HUDEP-2 (cell line): Measurements from ENCODE around the gene COL4A6.
"Not testable (repeated sequence)": the region's sequence is repeated elsewhere in the genome, so short reads cannot be mapped to it uniquely, and the experiment has no call there.

ENCODE experiments used
- DNase-seq, 76 experiments: peaks; one replicate each; lab custom pipeline; 2025; ENCODE audit not compliant: unreplicated experiment in 76 of 76; lab: John Stamatoyannopoulos, UW

The COL4A6 gene

DNA sequence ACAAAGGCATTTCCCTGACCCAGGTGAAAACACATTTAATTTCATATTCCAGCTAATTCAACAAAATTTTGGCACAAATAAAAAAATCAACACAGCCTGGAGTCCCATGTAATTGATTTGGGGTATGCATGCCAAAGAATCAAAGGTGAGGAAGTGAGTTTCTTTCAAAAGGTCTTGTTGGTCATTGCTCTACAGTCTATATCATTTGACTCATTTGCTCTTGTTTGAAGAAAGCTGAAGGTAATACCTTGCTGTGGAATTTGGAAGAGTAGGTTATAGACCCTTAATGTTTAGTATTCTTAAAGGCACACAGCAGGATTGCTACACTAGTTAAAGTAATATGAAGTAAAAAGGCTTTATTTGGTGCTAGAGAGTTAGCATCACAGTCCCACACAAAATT, 25.4 kb downstream of the COL4A6 start:
- DNase-seq = no peak

DNA sequence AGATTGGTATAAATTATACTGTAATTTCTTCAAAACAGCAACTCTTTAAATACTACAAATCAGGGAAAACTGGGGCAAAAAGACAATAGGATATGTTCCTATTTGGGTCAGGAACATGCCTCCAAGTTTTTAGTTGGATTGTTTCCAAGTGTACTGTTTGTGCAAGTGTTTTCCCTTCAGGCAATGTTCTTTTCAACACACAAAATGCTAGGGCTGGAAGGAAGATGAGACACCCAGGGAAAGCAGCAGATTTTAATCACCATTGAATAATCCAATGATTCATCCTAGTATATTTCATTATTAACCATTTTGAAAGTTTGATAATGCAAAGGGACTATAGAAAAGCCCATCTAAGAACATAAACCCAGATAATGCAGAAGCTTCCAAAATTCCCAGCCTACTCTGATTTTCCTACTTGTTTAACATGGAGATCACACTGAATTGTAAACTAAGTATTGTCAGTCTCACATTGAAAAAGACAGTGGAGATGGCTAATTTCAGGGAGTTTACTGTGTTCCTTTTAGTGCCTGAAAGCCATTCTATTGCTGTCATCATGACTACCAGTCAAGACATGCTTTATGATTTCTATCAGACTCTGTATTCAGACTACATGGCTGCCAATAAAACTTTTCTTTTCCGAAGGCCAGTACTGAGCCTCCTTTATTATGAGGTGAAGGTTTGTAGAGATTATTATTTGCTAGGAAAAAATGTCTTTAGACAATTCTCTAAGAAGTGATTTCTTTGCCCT, 38.6 kb downstream of the COL4A6 start:
- DNase-seq = no peak

DNA sequence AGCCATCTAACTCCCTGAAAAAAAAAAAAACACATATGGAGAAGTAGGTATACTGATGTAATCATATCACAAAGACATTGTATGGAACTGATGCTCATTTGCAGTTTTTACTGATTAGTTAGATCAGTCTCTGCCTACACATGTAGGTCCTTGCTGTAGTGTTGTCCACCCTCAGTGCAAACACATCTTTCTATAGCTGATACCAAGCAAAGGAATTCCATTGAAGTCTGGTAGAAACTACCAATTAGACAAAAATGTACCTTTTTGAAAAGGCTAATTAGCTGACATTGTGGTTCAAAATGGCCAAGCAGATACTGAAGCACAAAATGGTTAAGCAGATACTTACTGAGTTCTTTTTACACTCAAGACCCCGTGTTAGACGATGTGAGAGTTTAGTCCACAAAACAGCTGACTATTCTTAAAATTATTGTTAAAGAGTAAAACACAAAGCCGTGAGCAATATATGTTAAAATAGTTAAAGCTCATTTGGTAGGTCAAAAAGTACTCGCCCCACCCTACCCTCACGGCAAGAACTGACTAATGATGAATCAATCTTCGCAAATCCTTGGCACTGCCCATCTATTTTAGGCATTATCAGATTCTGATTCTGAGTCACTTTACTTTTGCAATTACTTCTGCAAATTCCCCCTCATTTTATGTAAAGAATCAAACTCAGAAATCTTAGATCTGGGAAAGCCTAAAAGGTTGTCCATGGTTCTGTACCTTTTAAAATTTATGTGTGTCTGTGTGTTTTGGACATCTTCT, 40.4 kb downstream of the COL4A6 start:
- DNase-seq = no peak

DNA sequence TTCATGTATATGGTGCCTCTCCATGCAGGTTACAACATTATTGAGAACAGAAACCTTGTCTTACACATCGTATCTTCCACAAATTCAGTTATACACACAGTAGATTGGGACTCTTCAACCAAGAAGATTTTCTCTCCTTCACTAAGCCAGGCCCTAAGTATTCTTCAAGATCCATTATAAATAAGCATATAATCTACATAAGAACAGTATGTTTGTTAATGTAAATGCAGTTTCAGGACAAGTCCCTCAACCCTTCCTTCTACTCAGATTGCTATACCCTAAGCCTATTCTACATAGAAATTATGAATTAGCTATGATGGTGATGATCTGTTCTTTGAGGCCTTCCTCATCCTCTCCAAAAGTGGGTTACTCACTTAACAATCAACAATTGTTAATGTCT, 41.2 kb downstream of the COL4A6 start:
- no peak for DNase-seq

DNA sequence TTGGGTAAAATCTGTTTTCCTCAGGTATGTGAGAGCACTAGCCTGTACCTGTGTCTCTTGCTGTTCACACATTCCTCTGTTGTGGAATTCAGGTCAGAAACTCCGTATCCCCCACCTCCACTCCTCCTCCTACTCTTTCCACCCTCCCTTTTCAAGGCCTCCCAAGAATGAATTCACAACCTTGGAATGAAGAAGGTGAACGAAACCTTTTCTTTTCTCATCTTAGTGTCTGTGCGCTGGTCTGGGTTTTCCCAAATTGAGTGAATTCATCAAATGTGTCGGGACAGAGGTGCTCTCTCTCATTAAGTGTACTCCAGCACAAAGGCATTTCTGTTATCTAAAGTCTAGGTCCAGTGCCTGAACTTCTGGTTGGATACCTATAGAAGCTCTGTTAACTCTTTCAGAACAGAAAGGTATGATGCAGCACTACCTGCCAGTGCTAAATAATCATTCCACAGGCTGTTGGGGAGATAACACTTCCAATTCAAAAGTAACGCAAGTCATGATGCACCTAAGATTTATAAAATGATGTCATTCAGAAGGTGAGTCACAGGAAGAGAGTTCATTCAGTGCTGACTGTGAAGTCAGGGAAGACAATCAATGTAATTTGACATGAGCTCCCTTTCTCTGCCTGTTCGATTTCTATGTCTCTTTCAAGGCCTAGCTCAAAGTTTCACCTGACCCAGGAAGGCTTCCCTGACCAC, 41.9 kb downstream of the COL4A6 start:
- no peak for DNase-seq

DNA sequence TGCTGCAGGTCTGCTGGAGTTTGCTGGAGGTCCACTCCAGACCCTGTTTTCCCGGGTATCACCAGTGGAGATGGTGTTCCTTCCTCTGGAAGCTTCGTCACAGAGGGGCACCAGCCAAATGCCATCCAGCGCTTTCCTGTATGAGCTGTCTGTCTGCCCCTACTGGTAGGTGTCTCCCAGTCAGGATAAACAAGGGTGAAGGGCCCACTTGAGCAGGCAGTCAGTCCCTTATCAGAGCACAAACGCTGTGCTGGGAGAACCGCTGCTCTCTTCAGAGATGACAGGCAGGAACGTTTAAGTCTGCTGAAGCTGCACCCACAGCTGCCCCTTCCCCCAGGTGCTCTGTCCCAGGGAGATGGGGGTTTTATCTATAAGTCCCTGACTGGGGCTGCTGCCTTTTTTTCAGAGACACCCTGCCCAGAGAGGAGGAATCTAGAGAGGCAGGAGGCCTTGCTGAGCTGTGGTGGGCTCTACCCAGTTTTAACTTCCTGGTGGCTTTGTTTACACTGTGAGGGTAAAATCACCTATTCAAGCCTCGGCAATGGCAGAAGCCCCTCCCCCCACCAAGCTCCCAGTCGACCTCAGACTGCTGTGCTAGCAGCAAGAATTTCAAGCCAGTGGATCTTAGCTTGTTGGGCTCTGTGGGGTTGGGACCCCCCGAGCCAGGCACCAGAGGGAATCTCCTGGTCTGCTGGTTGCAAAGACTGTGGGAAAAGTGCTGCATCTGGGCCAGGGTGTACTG, 47.1 kb downstream of the COL4A6 start:
- peak in 2 of 76 experiments; percentile 2 to 13 for DNase-seq

DNA sequence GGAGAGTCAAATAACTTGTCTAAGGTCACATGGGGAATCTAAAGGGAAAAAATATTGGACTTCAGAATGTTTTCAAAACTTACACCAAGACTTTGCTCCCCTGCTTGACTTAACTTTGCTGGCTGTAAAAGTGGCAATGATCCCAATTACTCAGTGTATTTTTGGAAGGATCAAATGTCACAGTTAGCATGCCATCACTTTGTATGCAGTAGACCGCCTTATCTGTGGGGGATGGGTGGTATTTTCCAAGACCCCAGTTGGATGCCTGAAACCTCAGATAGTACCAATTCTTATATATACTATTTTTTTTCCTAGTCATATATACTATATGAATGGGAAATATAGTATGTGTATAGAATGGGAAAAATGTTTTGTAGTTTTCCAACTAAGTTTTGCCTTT, 53.4 kb downstream of the COL4A6 start:
- DNase-seq = no peak

DNA sequence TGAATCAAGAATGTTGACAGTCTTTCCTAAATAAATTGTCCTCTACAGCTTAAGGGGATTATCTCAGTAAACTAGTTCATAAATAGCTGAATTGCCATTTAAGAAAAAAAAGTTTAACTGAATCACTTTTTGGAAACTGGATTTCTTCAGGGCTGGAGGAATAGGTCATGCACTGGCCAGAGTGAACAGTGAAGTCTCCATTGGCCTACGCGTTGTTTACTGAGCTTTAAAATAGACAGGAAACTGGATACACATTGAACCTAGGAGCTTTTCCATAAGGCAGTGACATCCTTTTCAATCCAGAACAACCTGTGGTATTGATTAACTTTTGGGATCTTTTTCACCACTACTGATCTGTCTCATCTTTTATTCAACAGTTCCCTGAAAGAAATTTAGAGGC, 58.0 kb downstream of the COL4A6 start:
- no peak for DNase-seq

DNA sequence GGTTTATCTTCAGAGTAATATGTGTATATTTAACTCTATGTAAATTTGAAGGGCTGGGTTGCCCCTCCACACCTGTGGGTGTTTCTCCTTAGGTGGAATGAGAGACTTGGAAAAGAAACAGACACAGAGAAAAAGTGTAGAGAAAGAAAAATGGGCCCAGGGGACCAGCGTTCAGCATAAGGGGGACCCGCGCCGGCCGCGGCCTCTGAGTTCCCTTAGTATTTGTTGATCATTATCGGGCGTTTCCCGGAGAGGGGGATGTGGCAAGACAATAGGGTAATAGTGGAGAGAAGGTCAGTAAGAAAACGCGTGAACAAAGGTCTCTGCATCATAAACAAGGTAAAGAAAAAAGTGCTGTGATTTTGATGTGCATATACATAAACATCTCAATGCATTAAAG, 61.4 kb downstream of the COL4A6 start:
- DNase-seq = not testable (repeated sequence)

DNA sequence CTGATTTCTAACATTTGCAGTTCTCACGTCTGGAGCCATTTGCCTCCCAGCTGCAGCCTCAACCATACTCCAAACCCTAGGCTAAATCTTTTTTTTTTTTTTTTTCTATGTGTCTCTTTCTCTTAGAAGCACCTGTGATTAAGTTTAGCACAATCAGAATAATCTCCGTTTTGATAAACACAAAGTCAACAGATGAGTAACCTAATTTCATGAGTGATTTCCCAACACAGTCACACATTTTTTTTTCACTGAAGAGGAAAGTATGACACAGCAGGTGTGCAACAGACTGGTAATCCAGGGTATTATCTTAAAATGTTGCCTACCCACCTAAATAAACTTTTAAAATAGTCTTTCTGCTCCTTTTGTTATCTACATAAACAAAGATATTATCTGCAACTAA, 62.6 kb downstream of the COL4A6 start:
- DNase-seq = not testable (repeated sequence)

DNA sequence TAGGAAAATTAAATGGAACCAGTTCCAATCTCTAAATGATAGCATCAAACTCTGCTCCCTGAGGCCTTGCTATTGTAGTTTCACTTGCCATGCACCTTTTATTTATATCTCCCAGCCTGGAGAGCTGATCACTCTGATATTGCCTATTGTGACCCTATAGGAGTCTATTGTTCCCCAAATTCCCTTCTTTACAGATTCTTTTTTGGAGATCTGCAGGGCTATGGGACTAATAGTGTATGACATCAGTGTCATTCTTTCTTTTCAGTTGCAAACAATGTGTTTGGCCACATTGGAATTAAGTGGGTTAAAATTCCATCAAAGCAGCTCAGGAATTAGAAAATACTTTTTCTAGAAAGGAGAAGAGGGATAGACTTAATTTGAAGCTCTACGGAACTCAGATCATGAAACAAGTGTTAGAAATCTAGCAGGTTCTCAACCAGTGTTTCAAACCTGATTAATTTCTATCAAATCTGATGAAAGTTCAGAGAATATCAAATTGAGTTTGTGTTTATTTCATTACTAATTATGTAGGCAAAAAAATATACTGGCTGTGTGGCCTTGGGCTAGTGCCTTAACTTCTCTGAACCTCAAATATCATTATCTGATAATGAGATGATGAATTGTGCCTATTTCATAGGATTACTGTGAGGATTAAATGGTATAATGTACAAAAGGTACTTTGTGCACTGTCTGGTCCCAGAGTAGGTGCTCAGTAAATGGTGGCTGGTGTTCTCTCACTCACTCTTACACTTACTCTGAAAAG, 71.4 kb downstream of the COL4A6 start:
- DNase-seq = no peak

DNA sequence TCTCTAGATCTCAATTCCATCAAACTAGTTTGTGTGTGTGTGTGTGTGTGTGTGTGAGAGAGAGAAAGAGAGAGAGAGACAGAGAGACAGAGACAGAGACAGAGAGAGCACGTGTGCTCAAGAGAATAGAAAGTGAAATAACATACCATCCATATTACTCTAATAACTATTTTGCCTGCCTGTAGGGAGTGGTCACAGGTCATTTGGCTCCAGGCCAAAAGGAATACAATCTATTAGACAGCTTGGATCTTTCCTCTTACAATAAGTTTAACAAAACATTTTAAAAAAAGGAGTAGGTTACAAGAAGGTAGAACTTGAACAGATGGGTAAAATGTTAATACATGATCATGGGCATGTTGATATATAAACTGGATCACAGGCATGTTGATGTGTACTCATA, 76.2 kb downstream of the COL4A6 start:
- DNase-seq = no peak

DNA sequence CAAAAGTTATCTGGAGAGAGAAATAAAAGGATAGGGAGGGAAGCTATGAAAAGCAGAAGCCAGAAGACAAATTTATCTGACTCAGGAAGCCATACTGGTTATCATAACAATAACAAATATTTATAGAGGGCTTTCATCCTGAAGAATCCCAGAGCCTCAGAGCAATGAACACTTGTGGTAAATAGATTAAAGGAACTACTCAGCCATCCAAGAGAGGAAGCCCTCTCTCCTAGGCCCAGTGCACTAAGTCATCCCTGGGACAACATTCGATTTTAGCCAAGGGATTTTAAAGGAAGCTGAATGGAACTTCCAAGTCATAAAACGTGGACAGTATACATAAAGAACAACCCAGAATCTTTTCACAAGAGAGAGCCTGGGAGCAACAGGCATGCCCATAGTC, 76.9 kb downstream of the COL4A6 start:
- DNase-seq = no peak

DNA sequence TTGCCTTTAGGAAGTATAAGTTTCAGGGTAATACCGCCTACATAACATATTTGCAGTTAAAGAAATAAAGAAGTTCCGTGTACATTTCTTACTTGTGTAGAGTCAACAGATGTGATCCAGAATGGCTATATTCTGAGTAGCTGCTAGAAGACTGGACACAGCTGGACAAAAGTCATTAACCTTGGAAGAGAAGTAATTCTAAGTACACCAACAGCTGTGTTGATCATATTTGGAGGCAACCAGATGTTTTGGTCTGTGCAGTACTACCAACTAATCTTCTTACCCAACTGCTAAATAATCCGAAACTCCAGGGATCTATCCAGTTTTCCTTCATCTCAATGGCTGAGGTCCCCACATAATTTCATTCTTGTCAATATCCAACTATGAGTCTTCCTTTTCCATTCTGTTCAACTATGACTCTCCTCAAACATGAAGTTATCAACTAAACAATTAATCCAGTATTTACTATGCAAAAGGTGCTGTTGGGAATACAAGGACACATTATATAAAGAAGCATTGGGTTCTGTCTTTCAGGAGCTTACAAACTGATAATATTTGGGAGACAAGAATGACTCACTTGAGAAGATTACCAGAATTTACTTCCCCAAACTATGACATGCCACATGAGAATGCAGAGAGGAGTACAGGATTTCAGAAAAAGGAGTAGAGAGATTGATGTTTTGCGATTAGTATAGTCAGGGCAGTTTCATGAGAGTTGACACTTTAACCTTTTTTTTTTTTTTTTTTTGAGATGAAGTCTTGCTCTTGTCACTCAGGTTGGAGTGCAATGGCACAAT, 78.2 kb downstream of the COL4A6 start:
- no peak for DNase-seq

DNA sequence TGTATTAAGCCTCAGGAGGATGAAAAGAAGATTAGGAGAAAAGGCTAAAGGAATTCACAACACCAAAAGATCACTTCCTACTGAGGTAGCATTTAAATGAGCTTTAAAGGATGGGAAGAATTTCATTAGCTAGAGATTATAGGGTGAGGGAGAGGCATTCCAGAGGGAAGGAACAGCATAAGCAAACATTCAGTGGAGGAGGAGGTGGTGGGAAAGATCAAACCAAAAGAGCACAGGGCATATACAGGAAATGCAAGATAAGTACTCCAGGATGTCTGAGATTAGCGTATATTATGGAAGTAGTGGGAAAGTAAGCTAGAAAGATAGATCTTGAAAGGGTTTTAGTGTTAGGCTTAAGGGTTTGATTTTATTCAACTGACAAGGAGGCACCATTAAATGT, 84.8 kb downstream of the COL4A6 start:
- DNase-seq = no peak

DNA sequence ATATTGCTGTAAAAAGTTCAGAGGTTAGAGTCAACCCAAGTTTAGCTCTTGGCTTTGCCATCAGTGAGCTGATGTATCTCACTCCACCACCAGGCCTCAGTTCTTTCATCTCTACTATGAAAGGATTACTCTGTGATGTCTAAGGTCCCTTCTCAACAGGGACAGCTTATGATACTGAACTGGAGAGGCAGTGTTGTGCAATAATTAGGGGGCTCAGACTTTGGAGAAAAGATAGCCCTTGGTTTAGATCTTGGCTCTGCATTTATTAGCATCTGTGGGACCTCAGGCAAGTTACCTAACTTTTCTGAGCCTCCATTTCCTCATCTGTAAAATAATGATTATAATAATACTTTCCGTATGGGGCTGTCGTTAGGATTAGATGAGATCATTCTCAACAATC, 89.0 kb downstream of the COL4A6 start:
- DNase-seq = no peak

DNA sequence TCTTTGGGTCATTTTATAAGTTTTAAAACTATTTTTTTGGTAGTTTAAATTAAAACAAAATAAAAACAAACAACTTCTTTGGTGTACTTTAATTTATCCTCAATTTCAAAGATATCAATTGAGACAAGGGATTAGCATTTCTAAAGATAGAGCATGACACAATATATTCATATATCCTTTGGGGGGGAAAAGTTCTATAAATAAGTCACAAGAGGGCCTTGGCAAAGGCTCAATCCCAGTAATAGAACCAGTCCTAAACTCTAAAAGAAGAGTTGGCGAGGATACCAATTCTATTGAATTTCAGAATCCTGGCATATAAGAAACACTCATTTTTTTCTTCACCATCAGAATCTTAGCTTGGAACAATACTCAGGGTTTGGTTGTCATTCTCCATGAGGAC, 89.7 kb downstream of the COL4A6 start:
- DNase-seq = no peak

DNA sequence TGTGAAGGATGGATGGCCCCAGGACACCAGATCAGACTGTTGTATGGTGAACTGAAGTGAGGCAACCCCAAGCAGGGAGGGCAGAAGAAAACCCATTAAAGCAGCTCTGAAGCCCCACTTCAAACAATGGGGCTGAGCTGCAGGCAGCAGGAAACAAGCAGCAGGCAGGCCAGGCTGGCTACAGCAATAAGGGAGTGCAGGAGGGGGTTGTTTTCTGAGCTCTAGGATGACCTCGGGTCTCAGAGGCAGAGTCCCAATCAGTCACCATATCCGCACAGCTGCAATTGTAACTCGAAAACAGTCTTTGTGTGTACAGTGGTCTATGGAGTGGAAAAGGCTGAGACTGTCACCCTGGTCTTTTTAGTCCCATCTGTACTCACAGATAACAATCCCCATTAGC, 90.4 kb downstream of the COL4A6 start:
- DNase-seq = no peak

DNA sequence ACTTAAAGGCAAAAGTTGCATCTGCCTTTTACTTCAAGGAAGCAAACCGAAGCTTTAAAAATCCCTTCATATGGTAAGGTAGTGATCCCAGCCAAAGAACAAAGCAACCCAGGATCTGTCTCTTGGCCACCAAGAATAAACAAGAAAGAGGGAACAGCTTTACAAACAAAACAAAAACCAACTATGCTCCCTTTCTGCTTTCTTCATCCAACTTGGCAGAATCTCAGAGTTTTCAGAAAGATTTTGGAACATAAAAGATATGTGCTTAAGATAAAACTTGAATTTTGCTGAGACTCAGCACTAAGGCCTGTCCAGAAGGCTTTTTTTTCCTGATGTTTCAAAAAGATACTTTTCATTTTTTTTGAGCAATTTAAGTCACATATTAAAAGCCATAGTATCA, 94.0 kb downstream of the COL4A6 start:
- no peak for DNase-seq

DNA sequence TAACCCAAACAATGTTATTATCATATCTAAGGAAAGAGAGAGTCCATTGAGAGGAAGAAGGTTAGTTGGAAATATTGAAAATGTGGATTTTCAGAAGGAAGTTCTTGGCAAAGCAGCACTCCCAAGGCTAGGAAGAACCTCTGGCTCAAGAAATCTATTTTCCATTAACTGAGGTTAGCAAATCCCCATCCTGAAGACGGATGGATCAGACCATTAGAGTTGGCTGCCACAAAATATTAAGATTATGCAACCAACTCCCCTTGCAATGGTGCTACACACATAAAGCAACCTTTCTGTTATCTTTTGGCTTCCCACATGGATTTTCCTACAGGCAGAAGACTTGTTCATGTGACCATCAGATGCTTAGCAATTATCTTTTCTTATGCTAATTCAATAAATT, 96.3 kb downstream of the COL4A6 start:
- DNase-seq = no peak
